Epithelial cell of esophagus (primary cell): Measurements from ENCODE around the gene NXPH4.

Source experiments
- DNase-seq: peaks from one replicate; pipeline ENCODE4 v3.0.0; 2010; ENCODE audit warnings: low read depth
- H3K4me3 ChIP-seq: 2 replicates; pipeline ENCODE4 v1.5.1; 2011; ENCODE audit warnings: mild to moderate bottlenecking, low read length, control low read depth
- TF ChIP-seq, protein P1 (sequence below): IDR thresholded peaks from 2 replicates; pipeline ENCODE4 v1.5.1; 2011; ENCODE audit warnings: low read depth, mild to moderate bottlenecking, low read length, control low read depth, inconsistent platforms; ENCODE audit not compliant: insufficient read depth; ENCODE audit errors: missing control alignments

The NXPH4 gene

DNA sequence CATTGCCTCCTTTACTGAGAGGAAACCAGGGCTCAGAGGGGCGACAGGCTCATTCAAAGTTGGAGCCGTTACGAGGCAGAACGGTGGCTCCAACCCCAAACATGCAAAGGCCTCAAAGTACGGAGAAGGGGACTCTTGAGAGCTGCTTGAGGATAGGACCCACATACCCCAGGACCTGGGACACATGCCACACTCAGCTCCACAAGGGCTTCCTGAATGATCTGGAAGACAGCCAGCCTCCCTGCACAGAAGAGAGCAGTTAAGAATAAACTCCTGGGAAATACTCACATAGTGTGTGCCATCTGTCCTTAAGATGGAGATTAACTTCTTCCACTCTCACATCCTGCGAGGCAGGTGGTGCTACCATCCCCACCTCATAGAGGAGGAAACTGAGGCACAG lies 26.6 kb upstream of the NXPH4 start:
- H3K4me3 ChIP-seq = no peak overlapping the region
- TF ChIP-seq, protein P1, sequence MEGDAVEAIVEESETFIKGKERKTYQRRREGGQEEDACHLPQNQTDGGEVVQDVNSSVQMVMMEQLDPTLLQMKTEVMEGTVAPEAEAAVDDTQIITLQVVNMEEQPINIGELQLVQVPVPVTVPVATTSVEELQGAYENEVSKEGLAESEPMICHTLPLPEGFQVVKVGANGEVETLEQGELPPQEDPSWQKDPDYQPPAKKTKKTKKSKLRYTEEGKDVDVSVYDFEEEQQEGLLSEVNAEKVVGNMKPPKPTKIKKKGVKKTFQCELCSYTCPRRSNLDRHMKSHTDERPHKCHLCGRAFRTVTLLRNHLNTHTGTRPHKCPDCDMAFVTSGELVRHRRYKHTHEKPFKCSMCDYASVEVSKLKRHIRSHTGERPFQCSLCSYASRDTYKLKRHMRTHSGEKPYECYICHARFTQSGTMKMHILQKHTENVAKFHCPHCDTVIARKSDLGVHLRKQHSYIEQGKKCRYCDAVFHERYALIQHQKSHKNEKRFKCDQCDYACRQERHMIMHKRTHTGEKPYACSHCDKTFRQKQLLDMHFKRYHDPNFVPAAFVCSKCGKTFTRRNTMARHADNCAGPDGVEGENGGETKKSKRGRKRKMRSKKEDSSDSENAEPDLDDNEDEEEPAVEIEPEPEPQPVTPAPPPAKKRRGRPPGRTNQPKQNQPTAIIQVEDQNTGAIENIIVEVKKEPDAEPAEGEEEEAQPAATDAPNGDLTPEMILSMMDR = no peak
- DNase-seq = no peak

DNA sequence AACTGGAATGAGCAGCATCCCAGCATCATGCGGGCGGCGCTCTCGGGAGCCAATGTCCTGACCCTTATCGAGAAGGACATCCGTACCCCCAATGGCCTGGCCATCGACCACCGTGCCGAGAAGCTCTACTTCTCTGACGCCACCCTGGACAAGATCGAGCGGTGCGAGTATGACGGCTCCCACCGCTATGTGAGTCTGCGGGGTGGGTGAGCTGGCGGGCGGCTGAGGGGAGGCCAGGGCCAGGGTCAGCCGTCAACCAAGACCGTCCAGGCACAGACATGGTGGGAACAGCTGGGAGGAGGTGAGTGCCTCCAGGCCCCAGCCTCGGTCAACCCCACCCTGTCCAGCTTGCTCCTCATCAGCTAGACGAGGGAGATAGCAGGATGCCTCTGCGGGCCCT lies 25.8 kb upstream of the NXPH4 start:
- H3K4me3 ChIP-seq = no peak overlapping the region
- no peak for DNase-seq
- TF ChIP-seq, protein P1 = no peak

DNA sequence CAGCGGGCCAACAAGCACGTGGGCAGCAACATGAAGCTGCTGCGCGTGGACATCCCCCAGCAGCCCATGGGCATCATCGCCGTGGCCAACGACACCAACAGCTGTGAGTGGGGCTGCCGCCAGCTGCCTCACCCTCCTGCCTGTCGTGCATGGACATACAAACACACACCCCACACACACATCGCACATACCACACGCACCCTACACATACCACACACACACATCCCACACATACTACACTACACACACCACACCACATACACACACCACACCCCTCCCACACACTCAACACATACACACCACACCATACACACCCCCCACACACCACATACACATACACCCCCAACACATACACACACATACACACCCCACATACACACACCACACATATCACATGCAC lies 25.2 kb upstream of the NXPH4 start:
- no peak for DNase-seq
- TF ChIP-seq, protein P1 = no peak
- no peak overlapping the region for H3K4me3 ChIP-seq

DNA sequence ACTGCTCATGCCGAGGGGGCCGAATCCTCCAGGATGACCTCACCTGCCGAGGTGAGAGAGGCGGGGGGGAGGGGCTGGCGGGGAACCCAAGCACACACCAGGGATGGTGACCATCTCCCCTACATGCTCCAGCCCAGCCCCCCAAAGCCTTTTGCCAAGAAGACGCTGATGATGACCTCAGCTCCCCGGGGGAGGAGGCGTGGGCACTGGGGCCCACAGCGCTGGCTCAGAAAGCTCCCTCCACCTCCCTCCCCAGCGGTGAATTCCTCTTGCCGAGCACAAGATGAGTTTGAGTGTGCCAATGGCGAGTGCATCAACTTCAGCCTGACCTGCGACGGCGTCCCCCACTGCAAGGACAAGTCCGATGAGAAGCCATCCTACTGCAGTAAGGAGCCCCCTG lies 23.7 kb upstream of the NXPH4 start:
- no peak overlapping the region for H3K4me3 ChIP-seq
- TF ChIP-seq, protein P1 = no peak
- no peak for DNase-seq

DNA sequence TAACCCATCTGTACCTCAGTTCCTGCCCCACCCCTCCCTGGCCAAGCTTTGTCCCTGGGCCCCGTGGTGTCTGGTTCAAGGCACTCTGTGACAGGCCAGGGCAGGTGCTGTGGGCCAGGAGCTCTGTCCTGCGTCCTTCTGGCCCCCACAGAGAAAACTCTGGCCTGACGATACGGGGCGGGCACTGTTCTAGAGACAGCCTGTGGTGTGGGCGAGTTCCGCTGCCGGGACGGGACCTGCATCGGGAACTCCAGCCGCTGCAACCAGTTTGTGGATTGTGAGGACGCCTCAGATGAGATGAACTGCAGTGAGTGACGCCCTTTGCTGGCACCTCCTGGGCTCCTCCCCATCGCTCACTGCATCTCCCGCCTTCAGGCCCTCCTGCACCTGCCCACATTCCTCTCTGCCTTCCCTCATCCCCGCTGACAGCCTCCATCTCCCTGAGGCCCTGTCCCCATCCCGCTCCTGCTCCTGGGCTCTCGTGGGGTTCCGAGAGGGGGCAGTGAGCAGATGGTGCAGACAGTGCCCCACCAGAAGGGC lies 22.8 kb upstream of the NXPH4 start:
- no peak overlapping the region for H3K4me3 ChIP-seq
- TF ChIP-seq, protein P1 = no peak
- no peak for DNase-seq

DNA sequence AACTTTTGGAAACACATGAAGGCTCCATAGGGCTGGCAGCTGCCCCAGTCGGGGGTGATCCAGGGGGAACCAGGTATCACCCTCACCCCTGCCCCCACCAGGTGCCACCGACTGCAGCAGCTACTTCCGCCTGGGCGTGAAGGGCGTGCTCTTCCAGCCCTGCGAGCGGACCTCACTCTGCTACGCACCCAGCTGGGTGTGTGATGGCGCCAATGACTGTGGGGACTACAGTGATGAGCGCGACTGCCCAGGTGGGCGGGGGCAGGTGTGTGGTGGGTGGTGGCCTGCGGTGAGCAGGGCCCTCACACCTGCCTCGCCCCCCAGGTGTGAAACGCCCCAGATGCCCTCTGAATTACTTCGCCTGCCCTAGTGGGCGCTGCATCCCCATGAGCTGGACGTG lies 22.3 kb upstream of the NXPH4 start:
- DNase-seq = no peak
- TF ChIP-seq, protein P1 = no peak
- no peak overlapping the region for H3K4me3 ChIP-seq

DNA sequence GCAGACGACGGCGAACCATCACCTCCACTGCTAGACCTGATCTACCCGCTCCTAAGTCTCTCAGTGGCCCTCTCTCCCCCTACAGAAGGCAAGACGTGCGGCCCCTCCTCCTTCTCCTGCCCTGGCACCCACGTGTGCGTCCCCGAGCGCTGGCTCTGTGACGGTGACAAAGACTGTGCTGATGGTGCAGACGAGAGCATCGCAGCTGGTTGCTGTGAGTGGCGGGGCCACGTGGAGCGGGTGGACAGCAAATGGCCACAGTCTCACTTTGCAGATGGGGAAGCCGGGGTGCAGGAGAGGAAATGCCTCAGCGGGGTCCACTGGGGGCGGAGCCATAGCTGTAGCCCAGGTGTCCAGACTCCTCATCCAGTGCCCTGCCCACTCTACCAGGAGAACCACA lies 21.4 kb upstream of the NXPH4 start:
- TF ChIP-seq, protein P1 = no peak
- H3K4me3 ChIP-seq = no peak overlapping the region
- DNase-seq = no peak
